ENCODE data around the gene ATF7.

Gene ATF7

GRCh38 chr12:53504004-53504920 is 121.9 kb downstream of the ATF7 start:
- no peak for TF ChIP-seq ZNF274 (IDR thresholded peaks at IDR 0.05; ENCODE audit: low read depth, low read length)
- no peak overlapping the region for H3K4me3 ChIP-seq (ENCODE audit: low read length)

GRCh38 chr12:53502983-53503728 is 123.0 kb downstream of the ATF7 start:
- TF ChIP-seq ZNF274 (IDR thresholded peaks at IDR 0.05; ENCODE audit: low read depth, low read length) = no peak
- H3K4me3 ChIP-seq (ENCODE audit: low read length) = no peak overlapping the region

GRCh38 chr12:53502331-53502730 is 123.9 kb downstream of the ATF7 start:
- no peak for TF ChIP-seq ZNF274 (IDR thresholded peaks at IDR 0.05; ENCODE audit: low read depth, low read length)
- H3K4me3 ChIP-seq (ENCODE audit: low read length) = peak overlapping the region; percentile 68; the same call in 1 of the 2 replicates

- H3K4me3 ChIP-seq (ENCODE audit: low read length) = peak overlapping the region; percentile 68
- no peak for TF ChIP-seq ZNF274 (IDR thresholded peaks at IDR 0.05; ENCODE audit: low read depth, low read length)
Measured at GRCh38 chr12:53501615-53502181, 124.5 kb downstream of the ATF7 start.

- peak within 1 kb of the TSS; percentile 71 for H3K4me3 ChIP-seq (ENCODE audit: low read length)
- TF ChIP-seq ZNF274 (IDR thresholded peaks at IDR 0.05; ENCODE audit: low read depth, low read length) = no peak
Measured at GRCh38 chr12:53500776-53501614, 125.2 kb downstream of the ATF7 start, which contains the start of gene TARBP2. TARBP2 (plus strand) TSS chr12:53501283; CDS start chr12:53501409, 126 bp downstream.

GRCh38 chr12:53500142-53500775 is 125.9 kb downstream of the ATF7 start:
- peak overlapping the region; percentile 71 for H3K4me3 ChIP-seq (ENCODE audit: low read length)
- TF ChIP-seq ZNF274 (IDR thresholded peaks at IDR 0.05; ENCODE audit: low read depth, low read length) = no peak

GRCh38 chr12:53499266-53500141 is 126.7 kb downstream of the ATF7 start, which contains the start of gene MAP3K12:
MAP3K12 (minus strand) TSS chr12:53499458; CDS start chr12:53487391, 12,067 bp downstream.
- peak within 1 kb of the TSS; percentile 71 for H3K4me3 ChIP-seq (ENCODE audit: low read length)
- TF ChIP-seq ZNF274 (IDR thresholded peaks at IDR 0.05; ENCODE audit: low read depth, low read length) = no peak

GRCh38 chr12:53498235-53498630 is 127.9 kb downstream of the ATF7 start:
- no peak for TF ChIP-seq ZNF274 (IDR thresholded peaks at IDR 0.05; ENCODE audit: low read depth, low read length)
- H3K4me3 ChIP-seq (ENCODE audit: low read length) = no peak overlapping the region; the same call in 1 of the 2 replicates

- TF ChIP-seq ZNF274 (IDR thresholded peaks at IDR 0.05; ENCODE audit: low read depth, low read length) = no peak
- no peak overlapping the region for H3K4me3 ChIP-seq (ENCODE audit: low read length)
Measured at GRCh38 chr12:53497461-53497860, 128.7 kb downstream of the ATF7 start.

- no peak for TF ChIP-seq ZNF274 (IDR thresholded peaks at IDR 0.05; ENCODE audit: low read depth, low read length)
- H3K4me3 ChIP-seq (ENCODE audit: low read length) = no peak overlapping the region
Measured at GRCh38 chr12:53496752-53497032, 129.5 kb downstream of the ATF7 start.

GRCh38 chr12:53495903-53496751 is 130.1 kb downstream of the ATF7 start:
- no peak for TF ChIP-seq ZNF274 (IDR thresholded peaks at IDR 0.05; ENCODE audit: low read depth, low read length)
- H3K4me3 ChIP-seq (ENCODE audit: low read length) = no peak overlapping the region
